ENCODE measurements around the gene PHLPP1.
"Not testable (repeated sequence)": the region's sequence is repeated elsewhere in the genome, so short reads cannot be mapped to it uniquely, and the experiment has no call there.

Gene PHLPP1

GRCh38 chr18:62902776-62903175, 187.4 kb downstream of the PHLPP1 start:
- in situ Hi-C loops (cut with MboI; ENCODE audit: low pct_unique_long_range_greater_than_20kb, low sequenced_read_pairs, unreplicated experiment), result no loop called here
- no peak for DNase-seq (ENCODE audit: low spot score)
- TF ChIP-seq CTCF (IDR thresholded peaks at IDR 0.05; ENCODE audit: extremely low read depth, insufficient read depth, missing control alignments), result no peak

GRCh38 chr18:62904396-62905285, 189.3 kb downstream of the PHLPP1 start:
- in situ Hi-C loops (cut with MboI; ENCODE audit: low pct_unique_long_range_greater_than_20kb, low sequenced_read_pairs, unreplicated experiment), result no loop called here
- no peak for TF ChIP-seq CTCF (IDR thresholded peaks at IDR 0.05; ENCODE audit: extremely low read depth, insufficient read depth, missing control alignments)
- DNase-seq (ENCODE audit: low spot score), result no peak

GRCh38 chr18:62912885-62913284, 197.5 kb downstream of the PHLPP1 start:
- in situ Hi-C loops (cut with MboI; ENCODE audit: low pct_unique_long_range_greater_than_20kb, low sequenced_read_pairs, unreplicated experiment), result no loop called here
- no peak for TF ChIP-seq CTCF (IDR thresholded peaks at IDR 0.05; ENCODE audit: extremely low read depth, insufficient read depth, missing control alignments)
- no peak for DNase-seq (ENCODE audit: low spot score)

- DNase-seq (ENCODE audit: low spot score); in situ Hi-C loops (cut with MboI; ENCODE audit: low pct_unique_long_range_greater_than_20kb, low sequenced_read_pairs, unreplicated experiment): not testable (repeated sequence)
Observed at GRCh38 chr18:62913824-62914223, 198.5 kb downstream of the PHLPP1 start.

GRCh38 chr18:62914871-62915392, 199.6 kb downstream of the PHLPP1 start:
- no peak for TF ChIP-seq CTCF (IDR thresholded peaks at IDR 0.05; ENCODE audit: extremely low read depth, insufficient read depth, missing control alignments)
- no peak for DNase-seq (ENCODE audit: low spot score)
- in situ Hi-C loops (cut with MboI; ENCODE audit: low pct_unique_long_range_greater_than_20kb, low sequenced_read_pairs, unreplicated experiment), result no loop called here

- in situ Hi-C loops (cut with MboI; ENCODE audit: low pct_unique_long_range_greater_than_20kb, low sequenced_read_pairs, unreplicated experiment), result no loop called here
- DNase-seq (ENCODE audit: low spot score), result no peak
- TF ChIP-seq CTCF (IDR thresholded peaks at IDR 0.05; ENCODE audit: extremely low read depth, insufficient read depth, missing control alignments), result no peak
Observed at GRCh38 chr18:62918361-62918760, 203.0 kb downstream of the PHLPP1 start.

- no peak for DNase-seq (ENCODE audit: low spot score)
- in situ Hi-C loops (cut with MboI; ENCODE audit: low pct_unique_long_range_greater_than_20kb, low sequenced_read_pairs, unreplicated experiment), result no loop called here
- no peak for TF ChIP-seq CTCF (IDR thresholded peaks at IDR 0.05; ENCODE audit: extremely low read depth, insufficient read depth, missing control alignments)
Observed at GRCh38 chr18:62919109-62919838, 203.9 kb downstream of the PHLPP1 start.
